HL-60/S4 treated with phorbol 12-myristate 13-acetate at 8.2 ng/mL for 4 days and 3 days (cell line): ENCODE measurements around the gene NPS.

Experiments
- in situ Hi-C: fragments of 300-500 bp; cut with MboI; formaldehyde crosslinking; loops from 2 replicates; pipeline ENCODE4 v1.15.0; 2022; ENCODE audit warnings: low sequenced_read_pairs

NPS gene

DNA sequence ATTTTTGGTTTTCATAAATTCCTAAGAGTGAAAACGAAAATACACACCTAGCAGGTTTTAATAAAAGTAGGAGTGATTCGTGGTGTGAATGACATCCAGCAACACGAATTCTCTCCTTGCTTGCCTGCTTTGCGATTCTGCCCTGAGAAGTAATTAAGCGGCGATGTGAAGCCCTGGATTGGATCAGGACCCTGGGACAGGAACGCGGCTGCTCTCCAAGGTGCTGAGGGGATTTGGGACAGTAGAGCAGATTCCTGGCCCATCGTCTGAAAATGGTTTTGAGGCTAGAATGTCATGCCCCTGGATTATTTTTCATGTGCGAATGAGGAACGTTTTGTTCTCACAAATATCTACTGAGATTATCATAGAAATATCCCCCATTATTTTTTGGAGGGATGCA, 7.8 kb downstream of the NPS start:
- in situ Hi-C loops = no loop called here

DNA sequence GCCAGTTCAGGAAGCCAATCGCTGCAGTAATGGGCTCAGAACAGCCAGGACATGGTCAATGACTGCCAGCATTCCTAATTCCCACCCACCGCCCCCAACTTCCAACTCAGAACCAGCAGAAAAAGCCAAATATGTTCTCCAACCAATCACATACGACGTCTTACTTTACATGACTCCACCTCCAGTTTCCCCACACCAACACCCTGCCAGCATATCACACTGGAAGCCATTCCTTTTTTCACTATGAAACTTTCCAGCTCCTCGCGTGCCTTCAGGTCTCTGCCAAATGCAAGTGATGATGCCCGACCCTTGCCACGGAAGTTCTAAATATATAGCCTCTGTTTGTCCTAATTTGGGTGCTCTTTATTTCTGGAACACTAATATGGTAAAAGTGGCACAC, 12.5 kb downstream of the NPS start:
- in situ Hi-C loops = no loop called here

DNA sequence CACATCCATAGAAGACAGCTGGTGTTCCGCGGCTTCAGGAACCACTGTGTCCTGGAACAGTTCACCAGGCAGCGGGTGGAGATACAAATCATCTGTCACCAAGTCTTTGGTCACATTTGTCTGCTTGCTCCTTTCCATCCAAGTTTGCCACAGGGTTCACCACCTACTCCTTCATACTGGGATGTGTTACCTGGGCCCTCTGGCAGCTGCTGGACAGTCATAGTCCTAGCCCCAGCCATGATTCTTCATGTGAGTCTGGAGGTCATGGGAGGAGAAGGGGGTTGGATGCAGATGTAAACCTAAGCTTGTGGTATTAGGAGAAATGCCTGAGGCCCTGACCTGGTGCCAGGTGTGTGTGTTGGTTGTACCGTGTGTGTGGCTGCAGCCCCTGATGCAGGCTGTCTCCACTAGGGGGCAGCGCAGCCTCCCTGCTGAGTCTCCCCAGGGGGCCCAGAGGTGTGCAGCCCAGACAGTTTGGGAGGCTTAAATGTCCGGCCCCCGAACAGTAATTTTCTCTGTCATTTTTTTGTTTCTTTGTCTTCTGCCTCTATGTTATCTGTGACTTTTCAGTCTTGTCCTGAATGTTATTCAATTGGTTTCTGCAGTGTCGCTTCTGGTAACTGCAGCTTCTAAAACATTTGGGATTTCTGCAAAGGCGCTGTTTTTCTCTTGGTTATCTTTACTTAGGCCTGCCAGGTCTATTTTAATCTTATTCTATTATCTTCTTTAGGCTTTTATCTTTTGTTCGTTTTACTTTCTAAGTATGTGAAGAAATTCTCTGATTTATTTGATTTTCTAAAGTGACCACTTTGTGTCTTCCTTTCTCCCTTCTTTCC, 14.8 kb downstream of the NPS start:
- in situ Hi-C loops = no loop called here

DNA sequence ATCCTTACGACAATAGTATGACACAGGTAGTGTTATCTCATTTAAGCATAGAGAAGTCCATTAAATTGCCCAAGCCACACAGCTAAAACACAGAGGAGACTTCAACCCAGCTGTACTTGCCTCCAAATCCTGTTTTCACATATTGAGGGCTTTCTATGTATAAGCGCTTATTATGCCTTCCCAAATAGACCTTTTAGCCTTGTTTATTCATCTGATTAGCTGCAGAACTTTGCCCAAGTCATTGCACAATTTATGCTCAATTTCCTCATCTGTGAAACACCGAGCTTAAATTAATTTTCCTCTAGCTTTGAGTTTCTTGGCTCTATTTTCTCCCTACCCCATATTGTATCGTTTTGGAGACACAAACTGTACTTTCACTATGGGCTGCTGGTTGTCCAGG, 15.5 kb downstream of the NPS start:
- in situ Hi-C loops = no loop called here

DNA sequence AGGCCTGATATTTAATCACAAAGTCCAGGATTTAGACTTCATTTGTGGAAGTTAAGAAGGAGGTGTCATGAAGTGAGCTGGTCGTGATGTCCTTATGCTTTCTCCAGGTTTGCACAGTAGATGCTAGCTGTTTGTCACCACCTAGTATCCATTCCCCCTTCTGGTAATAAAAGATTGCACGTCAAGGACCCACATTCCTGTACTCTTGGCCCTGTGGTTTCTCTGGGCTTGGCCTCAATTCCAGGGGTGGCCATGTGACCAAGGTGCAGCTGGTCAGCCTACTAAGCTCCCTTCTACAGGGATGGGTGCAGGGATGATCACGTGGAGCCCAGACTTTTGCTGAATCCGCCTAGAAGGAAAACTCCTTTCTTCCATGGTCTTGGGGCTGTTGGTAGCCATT, 16.5 kb downstream of the NPS start:
- in situ Hi-C loops = no loop called here

DNA sequence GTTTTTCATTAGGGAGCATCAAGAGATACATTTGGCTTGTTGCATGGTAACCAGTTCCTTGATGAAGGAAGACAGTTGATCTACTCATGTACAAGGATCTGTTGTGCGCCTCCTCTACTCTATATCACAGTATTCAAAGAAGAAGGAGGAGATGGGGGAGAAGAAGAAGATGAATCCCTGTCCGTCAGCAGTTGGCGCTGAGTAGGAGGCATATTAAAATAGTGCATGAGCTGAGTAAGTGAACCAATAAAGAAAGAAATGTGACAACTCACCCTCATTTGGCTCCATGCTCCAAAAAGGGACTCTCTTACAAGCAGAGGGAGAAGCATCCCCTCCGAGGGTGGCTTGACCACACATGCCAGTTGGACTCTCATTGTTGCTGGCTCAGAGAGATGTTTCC, 20.1 kb downstream of the NPS start:
- in situ Hi-C loops = no loop called here

DNA sequence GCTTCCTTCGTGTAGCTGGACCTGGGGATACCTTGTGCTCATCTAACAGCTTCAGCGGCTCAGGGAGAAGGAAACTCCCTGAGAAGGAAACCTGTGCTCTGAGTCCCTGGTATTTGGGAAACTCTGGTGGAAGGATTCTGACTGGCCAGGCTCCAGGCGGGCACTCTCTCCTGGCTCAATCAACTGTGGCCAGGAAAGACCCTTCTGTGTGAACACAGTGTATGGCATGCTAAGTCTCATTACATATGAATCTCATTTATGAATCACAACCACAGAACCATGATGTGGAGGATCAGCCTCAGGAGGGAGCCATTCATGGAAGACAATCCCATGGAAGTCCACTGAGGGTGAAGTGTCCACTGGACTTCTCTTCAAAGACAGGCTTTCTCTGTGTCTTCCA, 20.9 kb downstream of the NPS start:
- in situ Hi-C loops = no loop called here

DNA sequence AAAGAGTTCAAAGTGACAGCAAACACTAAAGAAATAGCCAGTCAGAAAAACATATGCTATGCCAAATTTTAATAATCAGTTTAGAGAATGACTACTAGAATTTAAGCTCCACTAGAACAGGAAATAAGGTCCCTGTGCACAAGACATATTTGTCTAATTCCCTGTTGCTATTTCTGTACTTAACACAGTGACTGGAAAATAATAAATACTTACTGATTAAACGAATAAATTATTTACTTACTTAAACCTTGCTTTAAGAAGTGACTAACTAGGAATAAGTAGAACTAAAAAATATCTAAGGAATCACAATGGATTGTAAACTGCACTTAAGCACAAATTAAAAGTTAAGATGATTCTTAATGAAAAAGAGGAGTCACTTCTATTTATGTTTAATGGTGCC, 22.3 kb downstream of the NPS start:
- in situ Hi-C loops = no loop called here

DNA sequence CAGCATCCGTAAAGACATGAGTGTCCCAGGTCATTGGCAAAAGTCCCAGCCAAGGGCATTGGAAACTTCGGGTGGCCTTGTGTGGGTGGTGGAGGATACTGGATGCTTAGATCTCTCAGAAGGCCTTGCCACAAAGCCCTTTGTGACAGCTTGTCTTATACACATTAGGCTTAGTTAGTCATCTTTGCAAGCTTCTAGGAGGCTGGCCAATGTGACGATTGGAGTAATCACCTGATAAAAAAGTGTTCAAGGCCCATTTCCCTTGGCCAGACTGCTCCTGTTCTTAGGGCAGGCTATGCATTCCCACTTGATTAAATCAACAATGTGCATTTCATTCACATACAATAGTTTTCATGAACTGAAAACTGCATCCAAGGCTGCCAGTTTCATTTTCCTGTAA, 26.9 kb downstream of the NPS start:
- in situ Hi-C loops = no loop called here

DNA sequence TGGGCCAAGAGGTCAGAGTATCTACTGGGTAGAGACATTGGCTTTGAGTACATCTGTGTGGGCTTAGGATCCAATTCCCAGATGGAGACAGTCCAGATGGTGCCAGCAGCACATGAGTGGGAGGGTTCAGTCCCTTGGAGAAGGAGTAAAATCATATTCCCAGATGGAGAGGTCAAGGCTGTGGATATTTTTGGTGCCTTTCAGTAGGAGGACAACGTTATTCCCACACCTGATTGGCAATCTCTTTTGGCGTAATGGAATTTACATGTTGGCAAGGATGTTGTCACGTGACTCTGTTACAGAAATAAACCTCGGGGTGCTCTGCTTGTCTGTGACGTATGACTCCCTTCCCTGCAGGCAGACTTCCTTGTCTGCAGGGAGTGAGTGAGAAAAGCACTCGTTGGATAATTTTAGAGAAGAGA, 27.6 kb downstream of the NPS start:
- in situ Hi-C loops = no loop called here

DNA sequence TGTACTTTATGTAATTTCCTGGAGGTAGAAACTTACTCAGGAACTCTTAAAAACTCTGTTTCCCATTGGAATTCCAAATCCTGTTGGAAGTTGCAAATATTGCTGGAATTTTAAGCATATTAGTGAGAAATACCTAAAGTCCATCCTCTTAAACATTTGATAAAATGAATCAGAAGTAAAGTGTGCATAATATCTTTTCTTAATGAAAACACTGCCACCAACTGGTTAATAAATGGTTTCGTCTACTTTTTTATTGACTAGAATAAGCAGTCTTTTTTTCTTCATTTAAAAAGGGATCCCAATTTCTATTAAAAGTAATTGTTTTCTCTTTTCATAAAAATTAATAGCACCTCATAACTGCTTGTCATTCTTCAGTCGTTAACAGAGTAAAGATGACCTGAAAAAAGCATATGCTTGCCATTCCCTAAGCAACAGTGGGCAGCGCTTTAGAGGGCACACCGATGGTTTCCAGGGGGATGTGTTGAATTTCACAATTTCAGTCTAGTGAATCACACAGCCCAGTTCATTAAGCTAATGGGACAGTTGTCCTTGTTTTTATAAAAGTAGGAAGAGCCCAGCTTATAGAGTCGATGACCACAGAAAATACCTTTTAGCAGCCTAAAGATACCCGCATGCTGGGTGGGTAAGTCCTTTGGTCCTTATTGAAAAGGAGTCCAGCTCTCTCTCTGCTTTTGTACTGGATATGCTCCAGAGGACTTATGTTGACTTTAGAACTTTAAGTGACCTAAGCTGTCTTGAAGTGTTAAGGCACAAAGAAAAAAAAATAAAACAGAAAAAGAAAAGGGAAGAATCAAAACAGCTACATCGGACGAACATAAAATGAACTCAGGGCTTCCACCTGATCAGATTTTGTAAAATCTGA, 28.5 kb downstream of the NPS start:
- in situ Hi-C loops = no loop called here

DNA sequence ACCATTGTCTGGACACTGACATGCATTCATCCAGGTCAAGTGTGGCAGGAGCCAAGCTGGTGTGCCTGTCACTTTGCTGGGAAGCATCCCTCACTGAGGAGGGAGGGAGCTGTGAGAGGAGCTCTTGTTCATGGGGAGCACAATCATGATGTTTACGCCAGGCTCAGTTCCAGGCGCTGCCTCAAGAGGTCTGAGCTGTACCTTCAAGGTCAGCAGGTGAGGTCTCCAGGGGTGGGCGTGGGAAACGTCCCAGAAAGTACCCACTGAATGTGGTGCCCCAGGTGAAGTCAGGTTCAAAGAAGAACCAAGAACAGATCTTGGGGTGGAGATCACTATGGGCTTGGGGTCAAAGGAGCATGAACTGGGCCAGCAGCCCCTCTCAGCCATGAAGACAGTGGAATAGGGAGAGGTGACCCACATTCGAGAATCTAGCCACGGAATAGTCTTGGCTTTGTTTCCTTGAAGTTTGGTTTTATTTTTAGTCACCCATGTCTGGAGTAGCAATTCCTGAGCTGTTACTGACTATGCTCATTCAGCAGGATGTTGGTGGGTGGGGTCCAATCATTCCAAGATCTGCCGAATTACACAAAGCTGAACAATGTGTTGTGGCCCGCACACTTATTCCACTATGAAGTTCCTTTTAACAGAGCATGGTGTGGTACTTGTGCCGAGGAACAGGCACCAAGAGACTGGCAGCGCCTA, 29.3 kb downstream of the NPS start:
- in situ Hi-C loops = no loop called here

DNA sequence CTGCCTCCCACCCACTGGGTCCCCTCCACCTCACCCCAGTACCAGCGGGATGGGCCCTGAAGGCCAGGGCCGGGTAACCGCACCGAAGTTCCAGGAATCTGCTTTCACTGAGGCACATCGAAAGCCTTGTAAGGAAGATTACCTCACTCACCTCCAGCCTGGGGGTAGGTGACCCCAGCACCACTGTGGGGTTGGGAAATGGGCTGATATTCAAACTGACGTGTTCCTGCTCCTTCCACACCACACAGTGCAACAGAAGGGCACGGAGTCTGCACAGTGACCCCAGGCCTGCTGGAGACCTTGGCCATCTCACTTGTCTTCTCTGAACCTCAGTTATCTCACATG, 29.8 kb downstream of the NPS start:
- in situ Hi-C loops = no loop called here

DNA sequence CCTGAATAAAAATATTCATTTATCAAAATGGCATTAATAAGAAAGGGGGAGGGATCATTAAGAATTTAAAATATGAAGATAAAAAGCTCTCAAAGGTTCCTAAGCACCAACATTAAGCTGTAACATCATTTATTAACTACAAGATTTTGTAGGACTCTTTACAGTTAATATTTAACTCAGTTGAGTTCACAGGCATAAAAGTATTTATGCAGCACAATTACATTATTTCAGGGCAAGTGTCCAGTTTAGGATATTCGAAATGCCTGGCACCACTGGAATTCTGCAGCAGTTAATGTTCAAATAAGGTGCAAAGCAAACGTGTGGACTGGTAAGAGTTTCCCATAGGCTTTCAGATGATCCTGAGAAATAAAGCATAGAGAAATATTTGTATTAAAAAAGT, 30.5 kb downstream of the NPS start:
- in situ Hi-C loops = no loop called here

DNA sequence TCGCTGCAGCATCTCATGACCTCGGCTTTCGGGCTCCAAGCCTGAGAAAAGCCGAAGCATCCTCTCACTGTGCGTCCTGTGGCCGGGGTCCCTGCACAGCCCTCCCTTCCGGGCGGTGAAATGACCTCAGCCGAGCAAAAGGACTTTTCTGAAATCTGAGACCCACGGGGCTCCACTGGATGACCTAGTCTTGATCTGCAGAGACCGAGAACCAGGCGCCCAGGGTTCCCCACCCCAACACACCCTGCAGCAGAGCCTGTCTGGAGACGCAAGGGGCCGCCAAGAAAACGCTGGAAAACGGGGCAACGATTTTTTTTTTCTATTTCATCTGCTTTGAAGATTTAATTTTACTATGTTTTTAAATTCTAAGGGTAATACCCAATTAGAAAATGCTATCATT, 31.7 kb downstream of the NPS start:
- in situ Hi-C loops = no loop called here

DNA sequence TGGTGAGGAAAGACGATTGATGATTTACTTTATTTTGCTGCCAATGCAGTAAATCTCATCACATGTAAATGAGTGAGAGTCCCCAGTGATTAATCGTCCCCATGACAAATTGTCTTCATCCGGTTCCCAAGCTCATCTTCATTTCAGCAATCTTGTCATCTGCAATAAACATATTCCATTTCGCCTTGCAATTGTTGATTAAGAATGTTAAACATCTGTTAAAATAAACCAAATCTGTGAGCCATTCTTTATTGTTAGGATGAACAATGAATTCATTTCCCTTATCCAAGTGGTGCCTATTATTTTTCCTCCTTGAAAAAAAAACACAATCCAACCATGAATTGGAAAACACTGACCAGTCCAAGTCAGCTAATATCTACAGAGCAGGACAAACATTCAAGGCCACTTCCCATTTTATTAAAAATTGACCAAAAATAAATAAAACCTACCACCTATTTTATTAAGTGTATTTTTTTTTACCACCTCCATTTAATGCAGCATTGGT, 36.5 kb downstream of the NPS start:
- in situ Hi-C loops = no loop called here

DNA sequence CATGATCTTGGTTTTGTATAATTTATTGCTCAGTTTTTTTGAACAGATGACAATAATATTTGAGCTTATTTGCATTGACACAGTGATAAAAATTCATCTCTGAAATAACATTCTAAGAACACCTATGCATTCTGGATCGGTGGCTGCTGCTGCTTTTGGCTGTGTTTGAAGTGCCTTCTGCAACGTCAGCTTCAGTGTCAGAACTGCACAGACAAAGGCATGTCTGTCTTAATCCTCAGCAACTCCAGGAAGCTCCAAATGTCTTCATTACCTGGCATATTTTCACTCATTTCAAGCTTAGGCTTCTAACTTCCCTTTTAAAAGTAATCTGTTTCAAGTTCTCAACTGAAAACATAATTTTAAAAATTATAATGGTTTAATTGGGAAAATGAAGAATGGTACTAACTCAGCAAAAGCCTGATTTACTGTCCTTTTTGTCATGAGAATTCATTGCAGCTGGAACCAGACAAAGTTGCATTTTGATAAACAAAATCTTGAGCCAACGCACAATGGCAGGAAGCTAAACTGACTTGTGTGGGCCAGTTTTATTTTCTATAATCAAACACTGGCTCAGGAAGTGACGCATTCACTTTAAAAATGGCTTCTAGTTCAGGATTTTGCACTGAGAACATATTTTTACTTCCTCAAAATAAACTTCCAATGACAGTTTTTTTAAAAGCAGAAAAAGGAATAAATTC, 38.7 kb downstream of the NPS start:
- in situ Hi-C loops = no loop called here

DNA sequence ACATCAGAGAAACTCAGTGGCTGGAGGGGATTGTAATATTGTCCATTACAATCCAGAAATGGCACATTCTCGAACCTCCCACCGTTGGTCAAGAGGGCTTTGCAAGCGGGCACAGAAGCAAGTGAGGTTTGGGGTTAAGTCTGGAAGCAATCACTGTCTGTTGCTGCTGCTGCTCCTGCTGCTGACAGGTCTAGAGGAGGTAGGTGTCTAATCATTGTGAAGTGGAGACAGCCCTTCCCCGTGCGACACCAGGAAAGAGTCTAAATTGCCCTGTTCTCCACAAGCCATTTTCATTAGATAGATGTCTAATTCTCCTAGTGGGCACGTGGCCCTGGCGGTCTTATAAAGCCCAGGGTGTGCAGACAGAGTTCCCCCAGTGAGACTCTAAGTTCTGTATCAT, 43.5 kb downstream of the NPS start:
- in situ Hi-C loops = no loop called here

DNA sequence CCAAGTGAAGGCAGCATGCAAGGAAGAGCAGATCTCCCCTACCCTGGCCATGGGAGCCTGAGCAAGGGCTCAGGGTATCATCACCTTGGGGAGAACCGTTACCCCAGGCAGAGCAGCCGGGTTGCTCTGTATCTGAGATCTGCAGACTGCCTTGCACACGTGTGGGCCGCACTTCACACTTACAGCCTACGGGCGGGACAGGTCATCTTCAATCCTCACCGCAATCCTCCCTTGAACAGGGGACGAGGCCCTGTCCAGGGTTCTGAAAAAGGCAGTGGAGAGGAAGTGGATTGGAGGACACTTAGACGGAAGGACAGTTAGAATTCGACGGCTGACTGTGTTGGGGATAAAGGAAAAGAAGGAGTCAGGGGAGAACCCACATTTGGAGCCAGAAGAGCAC, 51.4 kb downstream of the NPS start:
- in situ Hi-C loops = no loop called here
